ENCODE results near the gene C8B.

Gene C8B

DNA sequence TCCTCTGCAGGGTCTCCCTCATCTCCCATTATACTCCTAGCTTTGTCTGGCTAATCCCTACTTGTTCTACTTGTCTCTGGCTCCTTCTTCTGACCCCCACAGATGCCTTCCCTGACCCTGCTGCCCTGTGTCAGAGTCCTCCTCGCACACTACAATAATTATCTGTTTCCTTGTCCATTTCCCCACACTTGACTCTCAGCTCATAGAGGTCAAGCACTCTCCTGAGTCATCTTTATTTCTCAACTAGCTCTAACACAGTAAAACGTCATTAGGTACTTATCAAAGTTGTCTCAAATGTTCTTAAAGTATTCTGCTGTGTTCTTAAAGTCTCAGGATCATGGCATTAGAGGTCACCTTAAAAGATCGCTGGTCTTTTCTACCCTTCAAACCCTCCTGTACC is 64.1 kb downstream of the C8B start:
- DNase-seq (ENCODE audit: low read depth), result no peak

GRCh38 chr1:56898879-56899278 is 66.9 kb downstream of the C8B start:
- no peak for TF ChIP-seq CTCF (IDR thresholded peaks at IDR 0.05; ENCODE audit: control insufficient read depth, insufficient read depth, low read depth, low read length, missing control alignments)
- no peak for DNase-seq (ENCODE audit: low read depth)
- H3K4me3 ChIP-seq (ENCODE audit: control insufficient read depth, low read depth, low read length), result no peak overlapping the region

More for the DNA sequence above, 64.1 kb downstream of the C8B start:
- TF ChIP-seq CTCF (IDR thresholded peaks at IDR 0.05; ENCODE audit: control insufficient read depth, insufficient read depth, low read depth, low read length, missing control alignments), result no peak
- no peak overlapping the region for H3K4me3 ChIP-seq (ENCODE audit: control insufficient read depth, low read depth, low read length)

GRCh38 chr1:56898005-56898373 is 67.8 kb downstream of the C8B start:
- TF ChIP-seq CTCF (IDR thresholded peaks at IDR 0.05; ENCODE audit: control insufficient read depth, insufficient read depth, low read depth, low read length, missing control alignments), result no peak
- no peak overlapping the region for H3K4me3 ChIP-seq (ENCODE audit: control insufficient read depth, low read depth, low read length)
- DNase-seq (ENCODE audit: low read depth), result no peak

DNA sequence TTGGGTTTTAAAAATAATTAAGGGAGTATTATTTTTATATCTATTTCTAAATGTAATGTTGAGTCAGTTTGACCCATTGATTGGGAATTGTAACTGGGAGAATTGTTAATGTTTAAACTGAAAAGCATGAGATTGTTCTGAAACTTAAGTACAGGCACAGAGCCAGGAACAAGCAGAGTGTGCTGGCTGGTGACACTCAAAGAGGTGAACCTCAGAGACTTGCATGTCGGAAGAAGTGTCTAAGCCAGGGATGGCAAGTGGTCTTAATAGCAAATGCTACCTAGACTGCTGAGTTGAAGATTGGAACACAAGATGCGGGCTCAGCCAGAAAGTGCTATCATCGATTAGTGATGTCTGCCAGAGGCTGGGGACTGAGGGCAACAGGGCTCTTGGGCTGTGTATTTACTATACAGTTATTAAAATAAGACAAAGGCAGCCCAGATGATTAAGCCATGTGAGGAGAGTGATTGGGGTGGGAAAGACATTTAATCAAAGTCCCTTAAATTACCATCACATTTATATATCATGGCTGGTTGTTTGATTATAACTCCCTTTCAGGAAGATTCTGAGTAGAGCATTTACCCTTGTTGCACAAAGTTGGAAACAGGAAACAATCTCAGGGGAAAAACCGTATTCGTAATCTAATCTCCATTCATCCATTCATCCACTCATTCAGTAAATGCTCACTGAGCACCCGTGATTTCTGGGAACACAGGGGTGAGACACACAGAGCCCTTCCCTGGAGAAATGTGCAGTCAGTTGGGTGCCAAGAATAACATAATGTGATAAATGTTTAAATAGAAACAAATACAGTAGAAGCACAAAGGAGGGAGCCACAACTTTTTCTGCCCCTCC is 68.4 kb downstream of the C8B start:
- no peak overlapping the region for H3K4me3 ChIP-seq (ENCODE audit: control insufficient read depth, low read depth, low read length)

GRCh38 chr1:56894014-56894413 is 71.8 kb downstream of the C8B start:
- no peak overlapping the region for H3K4me3 ChIP-seq (ENCODE audit: control insufficient read depth, low read depth, low read length)
- DNase-seq (ENCODE audit: low read depth), result no peak
- no peak for TF ChIP-seq CTCF (IDR thresholded peaks at IDR 0.05; ENCODE audit: control insufficient read depth, insufficient read depth, low read depth, low read length, missing control alignments)

More for the DNA sequence above, 68.4 kb downstream of the C8B start:
- no peak for DNase-seq (ENCODE audit: low read depth)
- TF ChIP-seq CTCF (IDR thresholded peaks at IDR 0.05; ENCODE audit: control insufficient read depth, insufficient read depth, low read depth, low read length, missing control alignments), result no peak

DNA sequence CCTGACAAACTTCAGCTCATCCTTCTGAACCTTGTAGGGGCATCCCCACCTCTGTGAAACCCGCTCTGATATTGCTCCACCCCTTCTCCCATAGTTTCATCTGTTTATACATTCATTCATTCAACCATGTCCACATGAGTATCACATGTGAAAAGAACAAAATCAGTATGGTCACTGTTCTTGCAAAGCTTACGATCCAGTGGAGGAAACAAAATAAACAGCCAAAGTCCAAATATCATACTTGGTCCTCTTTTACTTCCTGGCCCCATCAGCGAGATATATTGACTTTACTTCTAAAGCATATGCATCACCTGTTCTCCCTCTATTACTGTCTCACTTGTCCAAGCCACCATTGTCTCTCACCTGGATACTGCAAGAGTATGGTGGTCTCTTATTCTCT is 75.6 kb downstream of the C8B start:
- no peak overlapping the region for H3K4me3 ChIP-seq (ENCODE audit: control insufficient read depth, low read depth, low read length)
- no peak for TF ChIP-seq CTCF (IDR thresholded peaks at IDR 0.05; ENCODE audit: control insufficient read depth, insufficient read depth, low read depth, low read length, missing control alignments)
- DNase-seq (ENCODE audit: low read depth), result no peak
